Left ventricle myocardium inferior (tissue), 1 donor: Measurements from ENCODE around the gene LETM1. TPM values are rescaled to one million over a fixed set of nuclear protein-coding genes. Genes with fewer than 3 reads are reported as not detected.

Experiments used
- DNase-seq: peaks from one replicate; pipeline ENCODE4 v3.0.0-alpha.2; 2020
- H3K27ac ChIP-seq: fragments of 200-600 bp; replicated peaks from 2 replicates; pipeline ENCODE4 v1.8.0; 2021
- H3K27me3 ChIP-seq: fragments of 200-600 bp; 2 replicates; pipeline ENCODE4 v1.8.0; 2021; ENCODE audit warnings: low read depth
- H3K36me3 ChIP-seq: fragments of 200-600 bp; 2 replicates; pipeline ENCODE4 v1.8.0; 2021
- H3K4me1 ChIP-seq: fragments of 200-600 bp; 2 replicates; pipeline ENCODE4 v1.8.0; 2021
- H3K4me3 ChIP-seq: fragments of 200-600 bp; 2 replicates; pipeline ENCODE4 v1.8.0; 2021; ENCODE audit warnings: mild to moderate bottlenecking, moderate library complexity
- H3K9me3 ChIP-seq: fragments of 200-600 bp; replicated peaks from 2 replicates; pipeline ENCODE4 v1.8.0; 2021
- intact Hi-C: fragments of 100-400 bp; cut with micrococcal nuclease; formaldehyde crosslinking; loops from one replicate; pipeline ENCODE4 v1.11.0; 2022
- total RNA-seq: library from RNA; stranded (reverse); fragmentation: NEBNext Ultra II Directional; extraction: Animal tissue kit (Norgen Biotek cat#: 25700); gene quantifications from one replicate; pipeline ENCODE4 v1.2.1, GENCODE V29; 2021
- TF ChIP-seq, protein P1 (sequence below): fragments of 200-600 bp; IDR thresholded peaks from 2 replicates; pipeline ENCODE4 v1.8.0; 2021; ENCODE audit warnings: antibody characterized with exemption, mild to moderate bottlenecking, borderline replicate concordance
- donor health status: DM: no; HTN: yes; CAD: no; lungs with severe emphysema.

LETM1 gene
- total RNA-seq, 1 donor from 2014 or later = 38.8 TPM

- Histone ChIP-seq H3K27ac (no peak overlapping the region), H3K27me3 (no peaks in the 10 kb centered on the region), H3K9me3 (no peaks in the 10 kb centered on the region), H3K36me3 (peaks cover 99% of the 10 kb centered on the region), H3K4me1 (no peaks in the 10 kb centered on the region), H3K4me3 (no peak overlapping the region)
- intact Hi-C loops = no loop called here
- TF ChIP-seq, protein P1, sequence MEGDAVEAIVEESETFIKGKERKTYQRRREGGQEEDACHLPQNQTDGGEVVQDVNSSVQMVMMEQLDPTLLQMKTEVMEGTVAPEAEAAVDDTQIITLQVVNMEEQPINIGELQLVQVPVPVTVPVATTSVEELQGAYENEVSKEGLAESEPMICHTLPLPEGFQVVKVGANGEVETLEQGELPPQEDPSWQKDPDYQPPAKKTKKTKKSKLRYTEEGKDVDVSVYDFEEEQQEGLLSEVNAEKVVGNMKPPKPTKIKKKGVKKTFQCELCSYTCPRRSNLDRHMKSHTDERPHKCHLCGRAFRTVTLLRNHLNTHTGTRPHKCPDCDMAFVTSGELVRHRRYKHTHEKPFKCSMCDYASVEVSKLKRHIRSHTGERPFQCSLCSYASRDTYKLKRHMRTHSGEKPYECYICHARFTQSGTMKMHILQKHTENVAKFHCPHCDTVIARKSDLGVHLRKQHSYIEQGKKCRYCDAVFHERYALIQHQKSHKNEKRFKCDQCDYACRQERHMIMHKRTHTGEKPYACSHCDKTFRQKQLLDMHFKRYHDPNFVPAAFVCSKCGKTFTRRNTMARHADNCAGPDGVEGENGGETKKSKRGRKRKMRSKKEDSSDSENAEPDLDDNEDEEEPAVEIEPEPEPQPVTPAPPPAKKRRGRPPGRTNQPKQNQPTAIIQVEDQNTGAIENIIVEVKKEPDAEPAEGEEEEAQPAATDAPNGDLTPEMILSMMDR = no peak
- DNase-seq = no peak
These were observed 36.7 kb downstream of the LETM1 start for GRCh38 chr4:1819284-1819683.

GRCh38 chr4:1815997-1816860 is 39.7 kb downstream of the LETM1 start:
- Histone ChIP-seq H3K4me3 (no peak overlapping the region), H3K27ac (no peak overlapping the region), H3K9me3 (no peaks in the 10 kb centered on the region), H3K36me3 (peaks cover 88% of the 10 kb centered on the region), H3K4me1 (no peaks in the 10 kb centered on the region), H3K27me3 (no peaks in the 10 kb centered on the region)
- DNase-seq = no peak
- TF ChIP-seq, protein P1 = no peak
- intact Hi-C loops = no loop called here

DNA sequence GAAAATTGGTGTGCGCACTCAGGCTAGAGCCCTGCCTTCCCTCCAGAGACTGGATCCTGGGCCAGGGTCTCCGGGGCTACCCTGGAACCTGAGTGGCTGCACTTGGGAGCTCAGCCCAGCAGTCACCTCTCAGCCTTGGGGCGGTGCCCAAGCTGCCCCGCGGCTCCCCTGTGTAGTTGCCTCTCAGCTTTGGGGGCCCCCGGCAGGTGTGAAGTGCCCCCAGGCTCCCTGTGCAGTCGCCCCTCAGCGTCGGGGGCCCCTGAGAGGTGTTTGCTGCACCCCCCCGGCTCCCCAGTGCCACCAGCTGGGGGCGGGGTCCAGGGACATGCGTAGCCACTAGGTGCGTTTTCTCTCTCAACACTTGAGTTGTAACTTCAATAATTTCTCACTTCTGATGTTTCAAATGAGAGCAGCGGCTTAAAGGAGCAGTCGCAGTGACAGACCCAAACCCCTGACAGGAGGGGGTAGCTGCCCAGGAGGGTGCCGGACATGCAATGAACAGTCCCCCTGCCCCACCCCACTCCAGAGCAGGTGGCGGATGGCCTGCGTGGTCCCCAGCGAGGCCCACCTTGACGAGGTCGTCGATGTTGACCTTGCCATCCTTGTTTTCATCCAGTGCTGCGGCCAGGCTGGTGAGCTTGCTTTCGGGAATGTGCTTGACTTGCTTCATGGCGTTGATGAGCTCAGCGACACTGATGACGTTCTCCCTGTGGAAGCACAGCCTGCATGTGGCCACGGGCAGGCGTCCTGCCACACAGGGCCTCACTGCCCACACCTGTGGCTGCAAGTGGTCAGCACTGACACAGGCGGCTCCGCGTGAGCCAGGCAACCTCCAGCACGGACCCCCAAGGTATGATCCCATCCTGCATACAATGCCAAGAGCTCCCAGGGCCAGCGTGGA is 40.6 kb downstream of the LETM1 start:
- H3K9me3 ChIP-seq = no peaks in the 10 kb centered on the region
- intact Hi-C loops = no loop called here
- TF ChIP-seq, protein P1 = no peak
- no peak overlapping the region for H3K4me3 ChIP-seq
- H3K27ac ChIP-seq = no peak overlapping the region
- H3K27me3 ChIP-seq = no peaks in the 10 kb centered on the region
- DNase-seq = no peak
- no peaks in the 10 kb centered on the region for H3K4me1 ChIP-seq
- H3K36me3 ChIP-seq = peaks cover 86% of the 10 kb centered on the region

GRCh38 chr4:1814453-1814852 is 41.5 kb downstream of the LETM1 start:
- Histone ChIP-seq H3K27ac (no peak overlapping the region), H3K36me3 (peaks cover 77% of the 10 kb centered on the region), H3K4me3 (no peak overlapping the region), H3K4me1 (no peaks in the 10 kb centered on the region), H3K9me3 (no peaks in the 10 kb centered on the region), H3K27me3 (no peaks in the 10 kb centered on the region)
- intact Hi-C loops = no loop called here
- TF ChIP-seq, protein P1 = no peak
- DNase-seq = no peak

GRCh38 chr4:1813915-1814314 is 42.0 kb downstream of the LETM1 start:
- no peak overlapping the region for H3K4me3 ChIP-seq
- H3K9me3 ChIP-seq = no peaks in the 10 kb centered on the region
- no peaks in the 10 kb centered on the region for H3K4me1 ChIP-seq
- peaks cover 71% of the 10 kb centered on the region for H3K36me3 ChIP-seq
- intact Hi-C loops = no loop called here
- no peak for DNase-seq
- H3K27ac ChIP-seq = no peak overlapping the region
- H3K27me3 ChIP-seq = no peaks in the 10 kb centered on the region
- TF ChIP-seq, protein P1 = no peak
